Neural cell (in vitro differentiated cells): ENCODE results near the gene PPP4R2. TPM values are rescaled to one million over a fixed set of nuclear protein-coding genes. Genes with fewer than 3 reads are reported as not detected.

ENCODE experiments used
- H2AFZ ChIP-seq: fragments of 200-600, 300-800 bp; sonication (generic), shearing (Covaris generic); 2 replicates; pipeline ENCODE4 v1.6.0; 2014; ENCODE audit warnings: low read depth, mild to moderate bottlenecking, antibody characterized with exemption, low read length, moderate library complexity
- H3F3A ChIP-seq: fragments of 200-600 bp; shearing (Covaris generic); 2 replicates; pipeline ENCODE4 v1.6.1; 2016; ENCODE audit warnings: mild to moderate bottlenecking, moderate library complexity, mixed read lengths, antibody characterized with exemption, low read length; ENCODE audit not compliant: insufficient read depth, poor library complexity, severe bottlenecking
- H3K27ac ChIP-seq: fragments of 200-600, 300-800 bp; sonication (generic), shearing (Covaris generic); 2 replicates; pipeline ENCODE4 v1.5.1; 2014; ENCODE audit warnings: mild to moderate bottlenecking, low read length, moderate library complexity
- H3K27me3 ChIP-seq: fragments of 300-800, 200-600 bp; sonication (generic), shearing (Covaris generic); 2 replicates; pipeline ENCODE4 v1.6.0; 2014; ENCODE audit warnings: mild to moderate bottlenecking, low read depth, low read length, moderate library complexity; ENCODE audit not compliant: insufficient read depth
- H3K36me3 ChIP-seq: fragments of 300-800, 200-600 bp; sonication (generic), shearing (Covaris generic); 2 replicates; pipeline ENCODE4 v1.5.1; 2014; ENCODE audit warnings: mild to moderate bottlenecking, antibody characterized with exemption, low read length, moderate library complexity; ENCODE audit not compliant: insufficient read depth
- H3K4me2 ChIP-seq: fragments of 300-800, 200-600 bp; sonication (generic), shearing (Covaris generic); 2 replicates; pipeline ENCODE4 v1.6.0; 2014; ENCODE audit warnings: mild to moderate bottlenecking, low read length
- H3K4me3 ChIP-seq: fragments of 300-800, 200-600 bp; sonication (generic), shearing (Covaris generic); 2 replicates; pipeline ENCODE4 v1.5.1; 2014; ENCODE audit warnings: mild to moderate bottlenecking, low read length, moderate library complexity
- H3K79me2 ChIP-seq: fragments of 200-600 bp; shearing (Covaris generic); replicated peaks from 2 replicates; pipeline ENCODE4 v1.6.0; 2014; ENCODE audit warnings: mild to moderate bottlenecking, low read length, moderate library complexity; ENCODE audit not compliant: insufficient read depth
- H3K9ac ChIP-seq: fragments of 300-800, 200-600 bp; sonication (generic), shearing (Covaris generic); 2 replicates; pipeline ENCODE4 v1.6.1; 2016; ENCODE audit warnings: mild to moderate bottlenecking, low read length, mixed read lengths
- H3K9me2 ChIP-seq: fragments of 200-600 bp; shearing (Covaris generic); 2 replicates; pipeline ENCODE4 v1.6.1; 2016; ENCODE audit warnings: mild to moderate bottlenecking, low read length, mixed read lengths; ENCODE audit not compliant: insufficient read depth
- H3K9me3 ChIP-seq: fragments of 200-600, 300-800 bp; sonication (generic), shearing (Covaris generic); 2 replicates; pipeline ENCODE4 v1.6.1; 2016; ENCODE audit warnings: mild to moderate bottlenecking, mixed run types, low read length, moderate library complexity, mixed read lengths
- H4K20me1 ChIP-seq: fragments of 200-600 bp; shearing (Covaris generic); 2 replicates; pipeline ENCODE4 v1.6.1; 2016; ENCODE audit warnings: mild to moderate bottlenecking, mixed run types; ENCODE audit not compliant: insufficient read depth
- EP300 ChIP-seq: fragments of 450-650 bp; conservative IDR thresholded peaks from 2 replicates; pipeline ENCODE4 v1.6.1; 2014; ENCODE audit warnings: antibody characterized with exemption, mild to moderate bottlenecking, moderate library complexity; ENCODE audit not compliant: poor library complexity, severe bottlenecking
- EZH2 ChIP-seq: fragments of 200-600, 300-800 bp; shearing (Covaris generic), sonication (generic); IDR thresholded peaks from 2 replicates; pipeline ENCODE4 v1.6.1; 2014; ENCODE audit warnings: antibody characterized with exemption, low read length, borderline replicate concordance, mild to moderate bottlenecking; ENCODE audit not compliant: insufficient read depth, poor library complexity, severe bottlenecking
- MXI1 ChIP-seq: fragments of 450-650 bp; conservative IDR thresholded peaks from 2 replicates; pipeline ENCODE4 v1.6.1; 2014; ENCODE audit warnings: antibody characterized with exemption, mild to moderate bottlenecking; ENCODE audit not compliant: poor library complexity, severe bottlenecking
- POLR2AphosphoS5 ChIP-seq: IDR thresholded peaks from 2 replicates; pipeline ENCODE4 v1.6.1; 2012
- RAD21 ChIP-seq: fragments of 450-650 bp; conservative IDR thresholded peaks from 2 replicates; pipeline ENCODE4 v1.6.1; 2014; ENCODE audit warnings: antibody characterized with exemption, mild to moderate bottlenecking, moderate library complexity
- SMC3 ChIP-seq: fragments of 450-650 bp; conservative IDR thresholded peaks from 2 replicates; pipeline ENCODE4 v1.6.1; 2014; ENCODE audit warnings: antibody characterized with exemption, mild to moderate bottlenecking, moderate library complexity; ENCODE audit not compliant: poor library complexity
- TAF1 ChIP-seq: IDR thresholded peaks from 2 replicates; pipeline ENCODE4 v1.6.1; 2012; ENCODE audit warnings: low read depth
- polyA plus RNA-seq: library from polyadenylated mRNA; depleted of rRNA; stranded (reverse); fragments of >200 nt; gene quantifications from 2 replicates; pipeline ENCODE4 v1.2.3, GENCODE V29; 2014
- TF ChIP-seq, protein P1 (sequence below): fragments of 450-650 bp; IDR thresholded peaks from 2 replicates; pipeline ENCODE4 v1.5.1; 2014; ENCODE audit warnings: antibody characterized with exemption, mild to moderate bottlenecking, moderate library complexity; ENCODE audit not compliant: poor library complexity, severe bottlenecking
- TF ChIP-seq, protein P2 (sequence below): IDR thresholded peaks from 2 replicates; pipeline ENCODE4 v1.6.1; 2012; ENCODE audit warnings: borderline replicate concordance

Gene PPP4R2
- polyA plus RNA-seq, 1 donor from 2014 or later = 65.5 TPM

DNA sequence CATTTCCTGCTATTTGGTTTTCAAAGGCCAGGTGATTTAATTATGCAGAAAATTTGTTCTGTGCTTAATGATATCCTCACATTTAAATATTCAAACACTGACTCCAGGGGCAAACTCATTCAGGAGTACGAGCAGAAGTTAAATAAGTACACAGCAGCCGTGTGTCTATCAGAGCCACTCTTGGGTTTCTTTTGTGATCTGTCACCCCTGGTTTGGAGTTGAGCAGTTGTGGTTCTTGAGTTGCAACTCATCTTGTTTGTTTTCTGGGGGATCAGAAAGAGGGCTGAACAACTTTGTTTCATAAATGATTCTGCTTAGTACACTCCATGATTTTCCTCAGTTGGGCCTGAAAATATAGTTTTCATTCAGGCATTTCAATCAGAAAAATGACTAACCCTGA, 25.7 kb upstream of the PPP4R2 start:
- Histone ChIP-seq H3K9ac (no peak overlapping the region), H4K20me1 (no peaks in the 10 kb centered on the region), H3K9me3 (no peaks in the 10 kb centered on the region), H3K9me2 (no peaks in the 10 kb centered on the region), H2AFZ (no peak overlapping the region), H3F3A (no peaks in the 10 kb centered on the region), H3K27ac (no peak overlapping the region), H3K79me2 (no peaks in the 10 kb centered on the region), H3K4me2 (no peak overlapping the region), H3K27me3 (no peaks in the 10 kb centered on the region), H3K36me3 (no peaks in the 10 kb centered on the region), H3K4me3 (no peak overlapping the region)
- TF ChIP-seq, protein P1, sequence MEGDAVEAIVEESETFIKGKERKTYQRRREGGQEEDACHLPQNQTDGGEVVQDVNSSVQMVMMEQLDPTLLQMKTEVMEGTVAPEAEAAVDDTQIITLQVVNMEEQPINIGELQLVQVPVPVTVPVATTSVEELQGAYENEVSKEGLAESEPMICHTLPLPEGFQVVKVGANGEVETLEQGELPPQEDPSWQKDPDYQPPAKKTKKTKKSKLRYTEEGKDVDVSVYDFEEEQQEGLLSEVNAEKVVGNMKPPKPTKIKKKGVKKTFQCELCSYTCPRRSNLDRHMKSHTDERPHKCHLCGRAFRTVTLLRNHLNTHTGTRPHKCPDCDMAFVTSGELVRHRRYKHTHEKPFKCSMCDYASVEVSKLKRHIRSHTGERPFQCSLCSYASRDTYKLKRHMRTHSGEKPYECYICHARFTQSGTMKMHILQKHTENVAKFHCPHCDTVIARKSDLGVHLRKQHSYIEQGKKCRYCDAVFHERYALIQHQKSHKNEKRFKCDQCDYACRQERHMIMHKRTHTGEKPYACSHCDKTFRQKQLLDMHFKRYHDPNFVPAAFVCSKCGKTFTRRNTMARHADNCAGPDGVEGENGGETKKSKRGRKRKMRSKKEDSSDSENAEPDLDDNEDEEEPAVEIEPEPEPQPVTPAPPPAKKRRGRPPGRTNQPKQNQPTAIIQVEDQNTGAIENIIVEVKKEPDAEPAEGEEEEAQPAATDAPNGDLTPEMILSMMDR = no peak
- TF ChIP-seq RAD21 = no peak
- no peak for TF ChIP-seq EP300
- no peak for TF ChIP-seq POLR2AphosphoS5
- no peak for TF ChIP-seq EZH2
- TF ChIP-seq SMC3 = no peak

DNA sequence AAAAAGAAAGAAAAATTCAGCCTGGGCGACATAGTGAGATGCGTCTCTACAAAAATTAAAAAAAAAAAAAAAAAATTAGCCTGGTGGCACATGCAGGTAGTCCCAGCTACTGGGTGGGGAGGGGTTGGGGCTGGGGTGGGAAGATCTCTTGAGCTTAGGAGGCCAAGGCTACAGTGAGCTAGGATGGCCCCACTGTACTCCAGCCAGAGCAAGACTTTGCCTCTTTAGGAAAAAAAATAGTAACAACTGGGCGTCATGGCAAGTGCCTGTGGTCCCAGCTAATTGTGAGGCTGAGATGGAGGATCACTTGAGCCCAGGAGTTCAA, 23.9 kb upstream of the PPP4R2 start:
- Histone ChIP-seq H3K9me2 (no peaks in the 10 kb centered on the region), H3K27ac (no peak overlapping the region), H3K4me3 (no peak overlapping the region), H3F3A (no peaks in the 10 kb centered on the region), H3K9ac (no peak overlapping the region), H3K79me2 (no peaks in the 10 kb centered on the region), H3K27me3 (no peaks in the 10 kb centered on the region), H3K36me3 (no peaks in the 10 kb centered on the region), H4K20me1 (no peaks in the 10 kb centered on the region), H3K9me3 (no peaks in the 10 kb centered on the region), H2AFZ (no peak overlapping the region), H3K4me2 (no peak overlapping the region)
- TF ChIP-seq, protein P2, sequence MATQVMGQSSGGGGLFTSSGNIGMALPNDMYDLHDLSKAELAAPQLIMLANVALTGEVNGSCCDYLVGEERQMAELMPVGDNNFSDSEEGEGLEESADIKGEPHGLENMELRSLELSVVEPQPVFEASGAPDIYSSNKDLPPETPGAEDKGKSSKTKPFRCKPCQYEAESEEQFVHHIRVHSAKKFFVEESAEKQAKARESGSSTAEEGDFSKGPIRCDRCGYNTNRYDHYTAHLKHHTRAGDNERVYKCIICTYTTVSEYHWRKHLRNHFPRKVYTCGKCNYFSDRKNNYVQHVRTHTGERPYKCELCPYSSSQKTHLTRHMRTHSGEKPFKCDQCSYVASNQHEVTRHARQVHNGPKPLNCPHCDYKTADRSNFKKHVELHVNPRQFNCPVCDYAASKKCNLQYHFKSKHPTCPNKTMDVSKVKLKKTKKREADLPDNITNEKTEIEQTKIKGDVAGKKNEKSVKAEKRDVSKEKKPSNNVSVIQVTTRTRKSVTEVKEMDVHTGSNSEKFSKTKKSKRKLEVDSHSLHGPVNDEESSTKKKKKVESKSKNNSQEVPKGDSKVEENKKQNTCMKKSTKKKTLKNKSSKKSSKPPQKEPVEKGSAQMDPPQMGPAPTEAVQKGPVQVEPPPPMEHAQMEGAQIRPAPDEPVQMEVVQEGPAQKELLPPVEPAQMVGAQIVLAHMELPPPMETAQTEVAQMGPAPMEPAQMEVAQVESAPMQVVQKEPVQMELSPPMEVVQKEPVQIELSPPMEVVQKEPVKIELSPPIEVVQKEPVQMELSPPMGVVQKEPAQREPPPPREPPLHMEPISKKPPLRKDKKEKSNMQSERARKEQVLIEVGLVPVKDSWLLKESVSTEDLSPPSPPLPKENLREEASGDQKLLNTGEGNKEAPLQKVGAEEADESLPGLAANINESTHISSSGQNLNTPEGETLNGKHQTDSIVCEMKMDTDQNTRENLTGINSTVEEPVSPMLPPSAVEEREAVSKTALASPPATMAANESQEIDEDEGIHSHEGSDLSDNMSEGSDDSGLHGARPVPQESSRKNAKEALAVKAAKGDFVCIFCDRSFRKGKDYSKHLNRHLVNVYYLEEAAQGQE = no peak
- TF ChIP-seq, protein P1 = no peak
- TF ChIP-seq SMC3 (no peak), MXI1 (no peak), RAD21 (no peak), POLR2AphosphoS5 (no peak), TAF1 (no peak), EP300 (no peak), EZH2 (no peak)
